Measurements from ENCODE around the gene ETV6.

Gene ETV6

DNA sequence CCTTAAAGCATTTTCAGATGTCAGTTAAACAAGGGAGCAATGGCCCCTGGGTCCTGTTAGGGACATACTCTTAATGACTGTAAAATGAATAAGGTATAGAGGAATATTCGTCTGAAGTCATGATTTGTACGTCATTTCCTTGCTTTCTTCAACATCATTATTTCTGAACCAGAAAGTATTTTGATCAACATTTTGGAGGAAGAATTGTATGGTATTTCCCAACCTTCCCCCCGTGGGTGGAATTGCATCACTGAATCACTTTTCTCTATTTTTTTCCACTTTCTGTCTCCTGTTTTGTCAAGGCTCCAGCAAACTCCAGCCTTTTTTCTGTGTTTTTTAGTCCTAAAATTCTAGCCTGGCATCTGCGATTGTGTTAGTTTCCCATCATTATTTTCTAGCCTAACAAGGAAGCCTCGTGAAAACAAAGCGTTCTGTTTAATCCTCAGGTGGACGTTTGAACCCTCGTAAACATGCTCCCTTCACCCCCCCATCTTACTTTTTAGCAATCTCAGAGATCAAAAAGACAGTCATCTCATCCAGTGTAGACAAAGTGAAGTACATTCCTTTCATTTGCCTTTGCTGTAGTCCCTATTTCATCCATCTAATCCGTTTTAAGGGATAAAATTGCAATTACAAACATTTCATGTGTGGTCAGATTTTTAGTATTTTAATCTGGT is 62.3 kb downstream of the ETV6 start:
- Mint-ChIP-seq H3K27me3 (ENCODE audit: low read depth, poor library complexity) (no peaks in the 10 kb centered on the region), H3K4me3 (no peak overlapping the region), H3K27ac (no peak overlapping the region), H3K36me3 (ENCODE audit: low read depth) (peaks cover 32% of the 10 kb centered on the region), H3K9me3 (no peaks in the 10 kb centered on the region), H3K4me1 (peaks cover 60% of the 10 kb centered on the region)
- TF ChIP-seq CTCF (IDR thresholded peaks at IDR 0.05): no peak
- no peak for DNase-seq

DNA sequence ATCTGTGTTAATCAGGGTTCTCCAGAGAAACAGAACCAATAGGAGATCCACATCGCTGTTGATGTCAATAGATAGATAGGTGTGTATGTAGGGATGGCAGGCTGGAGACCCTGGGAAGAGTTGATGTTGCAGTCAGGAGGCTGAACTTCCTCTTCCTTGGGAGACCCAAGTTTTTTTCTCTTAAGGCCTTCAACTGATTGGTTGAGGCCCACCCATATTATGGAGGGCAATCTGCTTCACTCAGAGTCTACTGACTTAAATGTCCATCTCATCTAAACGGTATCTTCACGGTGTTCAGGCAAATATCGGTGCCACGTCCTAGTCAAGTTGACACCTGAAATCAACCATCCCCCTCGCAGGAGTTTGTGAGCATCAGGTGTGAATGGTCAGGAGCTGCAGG is 63.0 kb downstream of the ETV6 start:
- TF ChIP-seq CTCF (IDR thresholded peaks at IDR 0.05): no peak
- H3K36me3 Mint-ChIP-seq (ENCODE audit: low read depth): peaks cover 32% of the 10 kb centered on the region

DNA sequence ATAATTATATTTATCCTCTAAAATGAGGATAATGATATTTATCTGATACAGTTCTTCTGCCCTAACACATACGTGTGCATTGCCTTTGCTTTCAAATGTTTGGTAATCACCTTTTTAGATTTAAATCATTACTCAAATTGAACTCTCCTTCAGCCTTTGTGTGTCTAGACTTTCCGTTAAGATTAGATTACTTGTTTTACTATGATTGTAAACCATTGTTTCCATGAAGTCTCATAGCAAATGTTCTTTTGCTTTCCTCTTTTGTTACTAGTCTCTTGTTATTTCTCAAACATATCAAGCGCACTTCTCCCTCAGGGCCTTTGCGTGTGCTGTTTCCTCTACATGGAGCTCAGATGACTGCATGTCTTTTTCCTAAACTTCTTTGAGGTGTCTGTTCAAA is 63.7 kb downstream of the ETV6 start:
- Mint-ChIP-seq H3K4me3 (no peak overlapping the region), H3K9me3 (no peaks in the 10 kb centered on the region), H3K4me1 (peaks cover 60% of the 10 kb centered on the region), H3K27me3 (ENCODE audit: low read depth, poor library complexity) (peaks cover 3% of the 10 kb centered on the region), H3K27ac (no peak overlapping the region), H3K36me3 (ENCODE audit: low read depth) (peaks cover 32% of the 10 kb centered on the region)
- no peak for DNase-seq
- TF ChIP-seq CTCF (IDR thresholded peaks at IDR 0.05): no peak

More for the DNA sequence above, 63.0 kb downstream of the ETV6 start:
- Mint-ChIP-seq H3K9me3 (no peaks in the 10 kb centered on the region), H3K27me3 (ENCODE audit: low read depth, poor library complexity) (no peaks in the 10 kb centered on the region), H3K27ac (no peak overlapping the region), H3K4me3 (no peak overlapping the region), H3K4me1 (peaks cover 60% of the 10 kb centered on the region)
- DNase-seq: no peak

- Mint-ChIP-seq H3K4me3 (no peak overlapping the region), H3K9me3 (no peaks in the 10 kb centered on the region), H3K27ac (no peak overlapping the region), H3K27me3 (ENCODE audit: low read depth, poor library complexity) (peaks cover 3% of the 10 kb centered on the region), H3K4me1 (peaks cover 58% of the 10 kb centered on the region), H3K36me3 (ENCODE audit: low read depth) (peaks cover 32% of the 10 kb centered on the region)
- no peak for TF ChIP-seq CTCF (IDR thresholded peaks at IDR 0.05)
- DNase-seq: no peak
Measured at GRCh38 chr12:11714626-11715025, 65.2 kb downstream of the ETV6 start.

- Mint-ChIP-seq H3K9me3 (peaks cover 6% of the 10 kb centered on the region), H3K36me3 (ENCODE audit: low read depth) (peaks cover 40% of the 10 kb centered on the region), H3K4me3 (no peak overlapping the region), H3K27ac (no peak overlapping the region), H3K4me1 (peaks cover 54% of the 10 kb centered on the region), H3K27me3 (ENCODE audit: low read depth, poor library complexity) (peaks cover 3% of the 10 kb centered on the region)
- no peak for DNase-seq
- TF ChIP-seq CTCF (IDR thresholded peaks at IDR 0.05): no peak
Measured at GRCh38 chr12:11715621-11716020, 66.1 kb downstream of the ETV6 start.
